Measurements from ENCODE around the gene S100A16.
"Not testable (repeated sequence)": the region's sequence is repeated elsewhere in the genome, so short reads cannot be mapped to it uniquely, and the experiment has no call there.

GRCh38 chr1:153582836-153583235 is 30.1 kb downstream of the S100A16 start:
- not testable (repeated sequence) for TF ChIP-seq CTCF (IDR thresholded peaks at IDR 0.05); CHD4 (IDR thresholded peaks at IDR 0.05; ENCODE audit: borderline replicate concordance)

Data from A549 (cell line).